ENCODE measurements around the gene UNC13C.

The UNC13C gene

DNA sequence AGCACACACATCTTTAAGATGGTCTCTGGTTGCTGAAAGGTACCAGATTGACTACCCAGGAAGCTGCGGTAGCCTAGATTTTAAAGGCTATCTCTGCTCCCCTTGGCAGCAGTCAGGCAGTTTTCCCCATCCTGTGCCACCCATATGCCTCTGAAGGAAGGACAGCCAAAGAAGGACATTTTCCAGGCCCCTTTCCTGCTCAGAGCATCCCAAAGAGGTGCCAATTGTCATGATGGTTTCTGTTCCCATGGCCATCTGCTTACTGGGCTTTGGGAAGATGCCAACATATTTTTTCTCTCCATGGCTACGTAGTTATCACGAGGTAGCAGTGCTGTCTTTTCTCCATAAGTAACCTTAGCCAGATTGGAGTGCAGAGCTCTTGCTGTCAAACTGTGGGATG lies 39.7 kb downstream of the UNC13C start:
- 78 to 80% methylated on average over 1 to 3 of the region's 3 CpGs for WGBS, 2 experiments (ENCODE audit: insufficient coverage in 2 of 2)

DNA sequence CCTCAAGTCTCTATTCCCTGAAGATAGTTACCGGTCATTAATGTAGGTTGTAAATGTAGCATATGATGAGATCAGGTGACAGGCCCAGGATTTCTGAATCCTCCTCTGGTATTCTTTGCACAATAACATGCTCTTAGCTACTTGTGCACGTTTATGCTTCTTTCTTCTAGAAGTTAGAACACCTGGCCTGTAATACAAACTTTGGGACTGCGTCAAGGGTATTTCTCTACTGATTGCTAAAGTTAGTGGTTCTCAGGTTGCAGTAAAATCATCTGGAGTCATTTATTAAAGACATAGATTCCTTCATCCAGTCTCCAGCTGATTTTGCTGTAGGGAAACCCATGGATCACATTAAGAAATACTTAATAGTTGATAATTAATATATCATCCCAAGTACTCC lies 48.0 kb downstream of the UNC13C start:
- no peaks in the 10 kb centered on the region for H3K4me1 ChIP-seq (ENCODE audit: control insufficient read depth, insufficient read depth, low read length, poor library complexity, severe bottlenecking)
- no peaks in the 10 kb centered on the region for H3K9me3 ChIP-seq (ENCODE audit: control insufficient read depth, low read length)
- WGBS, 2 experiments (ENCODE audit: insufficient coverage in 2 of 2), result 71 to 89% methylated on average over 1 to 2 of the region's 3 CpGs
- no peaks in the 10 kb centered on the region for H3K36me3 ChIP-seq (ENCODE audit: control insufficient read depth, insufficient read depth, low read length)
- no peak overlapping the region for H3K27ac ChIP-seq (ENCODE audit: low read depth, low read length, severe bottlenecking)
- no peak overlapping the region for H3K4me3 ChIP-seq (ENCODE audit: extremely low read depth, insufficient read depth, low read length, poor library complexity, severe bottlenecking)

More for the DNA sequence above, 39.7 kb downstream of the UNC13C start:
- Histone ChIP-seq H3K27ac (ENCODE audit: low read depth, low read length, severe bottlenecking) (no peak overlapping the region), H3K4me1 (ENCODE audit: control insufficient read depth, insufficient read depth, low read length, poor library complexity, severe bottlenecking) (no peaks in the 10 kb centered on the region), H3K36me3 (ENCODE audit: control insufficient read depth, insufficient read depth, low read length) (no peaks in the 10 kb centered on the region), H3K9me3 (ENCODE audit: control insufficient read depth, low read length) (no peaks in the 10 kb centered on the region), H3K4me3 (ENCODE audit: extremely low read depth, insufficient read depth, low read length, poor library complexity, severe bottlenecking) (no peak overlapping the region)

DNA sequence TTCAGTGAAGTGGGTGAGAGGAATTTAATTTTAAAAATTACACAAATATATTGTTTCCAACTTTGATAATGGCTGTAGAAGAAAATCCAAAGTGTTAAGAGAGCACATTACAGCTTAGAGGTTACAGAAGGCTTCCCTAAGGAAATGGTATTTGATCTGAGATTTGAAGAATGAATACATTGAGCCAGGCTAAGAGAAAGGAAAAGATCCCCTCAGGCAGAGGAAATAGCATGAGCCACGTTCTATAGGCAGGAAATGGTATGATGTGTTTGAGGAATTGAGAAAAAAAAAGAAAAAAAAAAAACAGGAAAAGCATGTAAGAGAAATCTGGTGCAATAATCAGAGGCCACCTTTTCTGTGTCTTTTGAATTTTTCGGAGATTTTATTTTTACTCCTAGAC lies 48.6 kb downstream of the UNC13C start:
- H3K36me3 ChIP-seq (ENCODE audit: control insufficient read depth, insufficient read depth, low read length), result no peaks in the 10 kb centered on the region
- no peaks in the 10 kb centered on the region for H3K4me1 ChIP-seq (ENCODE audit: control insufficient read depth, insufficient read depth, low read length, poor library complexity, severe bottlenecking)
- no peak overlapping the region for H3K4me3 ChIP-seq (ENCODE audit: extremely low read depth, insufficient read depth, low read length, poor library complexity, severe bottlenecking)
- H3K27ac ChIP-seq (ENCODE audit: low read depth, low read length, severe bottlenecking), result no peak overlapping the region
- 73 to 76% methylated on average over 2 of the region's 2 CpGs for WGBS, 2 experiments (ENCODE audit: insufficient coverage in 2 of 2)
- no peaks in the 10 kb centered on the region for H3K9me3 ChIP-seq (ENCODE audit: control insufficient read depth, low read length)

DNA sequence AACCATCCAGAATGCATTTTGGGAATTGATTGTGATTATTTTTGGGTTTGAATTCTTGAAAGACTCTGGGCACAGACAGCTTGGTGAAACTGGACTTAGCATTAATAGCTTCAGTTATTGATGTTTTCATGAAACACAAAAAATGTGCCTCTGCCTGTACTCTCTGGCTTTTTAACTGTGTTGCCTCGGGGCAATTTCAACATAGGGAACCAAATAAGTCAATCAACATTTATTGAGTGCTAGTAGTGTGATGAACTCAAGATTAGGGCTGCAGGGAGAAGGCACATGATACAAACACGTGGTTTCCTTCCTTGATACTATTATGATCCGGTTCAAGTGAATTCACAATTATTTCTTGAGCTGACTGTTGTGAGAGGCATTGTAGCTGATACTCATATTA lies 50.8 kb downstream of the UNC13C start:
- H3K9me3 ChIP-seq (ENCODE audit: control insufficient read depth, low read length), result no peaks in the 10 kb centered on the region
- no peaks in the 10 kb centered on the region for H3K4me1 ChIP-seq (ENCODE audit: control insufficient read depth, insufficient read depth, low read length, poor library complexity, severe bottlenecking)
- H3K27ac ChIP-seq (ENCODE audit: low read depth, low read length, severe bottlenecking), result no peak overlapping the region
- 83 to 100% methylated on average over 1 of the region's 3 CpGs for WGBS, 2 experiments (ENCODE audit: insufficient coverage in 2 of 2)
- H3K4me3 ChIP-seq (ENCODE audit: extremely low read depth, insufficient read depth, low read length, poor library complexity, severe bottlenecking), result no peak overlapping the region
- H3K36me3 ChIP-seq (ENCODE audit: control insufficient read depth, insufficient read depth, low read length), result no peaks in the 10 kb centered on the region

DNA sequence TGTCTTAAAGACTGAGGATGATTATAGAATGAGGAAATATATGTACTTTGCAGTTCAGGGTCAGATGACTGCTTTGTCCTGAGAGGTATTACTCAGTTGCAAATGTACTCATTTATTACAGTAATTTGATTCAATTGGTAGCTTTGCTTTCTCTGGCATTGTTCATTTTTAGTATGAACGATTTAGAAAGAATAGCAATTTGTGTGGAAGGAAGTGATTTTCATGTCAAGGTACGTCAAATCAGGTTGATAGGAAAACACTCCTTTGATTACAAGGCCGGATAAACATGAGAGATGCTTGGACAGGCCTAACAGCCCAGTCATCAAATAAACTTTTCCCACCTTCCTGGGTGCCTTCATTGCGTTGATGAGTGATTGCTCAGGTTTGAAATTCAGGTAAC lies 53.8 kb downstream of the UNC13C start:
- Histone ChIP-seq H3K9me3 (ENCODE audit: control insufficient read depth, low read length) (no peaks in the 10 kb centered on the region), H3K4me1 (ENCODE audit: control insufficient read depth, insufficient read depth, low read length, poor library complexity, severe bottlenecking) (no peaks in the 10 kb centered on the region), H3K27ac (ENCODE audit: low read depth, low read length, severe bottlenecking) (no peak overlapping the region), H3K36me3 (ENCODE audit: control insufficient read depth, insufficient read depth, low read length) (no peaks in the 10 kb centered on the region), H3K4me3 (ENCODE audit: extremely low read depth, insufficient read depth, low read length, poor library complexity, severe bottlenecking) (no peak overlapping the region)
- WGBS, 2 experiments (ENCODE audit: insufficient coverage in 2 of 2), result 80 to 92% methylated on average over 2 of the region's 4 CpGs

DNA sequence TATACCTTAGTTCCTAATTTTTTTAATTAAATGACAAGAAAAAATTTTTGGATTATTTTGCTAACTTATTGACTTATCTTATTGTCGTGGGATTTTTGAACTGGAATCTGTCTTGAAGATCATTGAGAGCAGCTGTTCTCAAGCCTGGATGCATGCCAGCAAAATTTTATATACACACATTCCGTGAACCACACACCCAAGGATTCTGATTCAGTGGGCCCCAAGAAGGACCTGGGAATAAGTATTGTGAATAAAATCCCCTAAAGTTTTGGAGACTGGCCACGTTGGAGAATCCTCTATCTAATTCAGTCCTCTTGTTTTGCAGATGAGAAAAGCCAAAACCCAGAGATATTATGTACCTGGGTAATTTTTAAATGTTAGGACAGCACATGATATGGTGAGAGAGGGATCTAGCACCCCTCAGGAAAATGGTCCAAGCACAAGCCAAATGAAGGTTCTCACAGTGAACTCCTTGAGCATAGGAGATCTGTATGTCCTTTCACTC lies 55.2 kb downstream of the UNC13C start:
- H3K9me3 ChIP-seq (ENCODE audit: control insufficient read depth, low read length), result no peaks in the 10 kb centered on the region
- no peak overlapping the region for H3K4me3 ChIP-seq (ENCODE audit: extremely low read depth, insufficient read depth, low read length, poor library complexity, severe bottlenecking)
- no peaks in the 10 kb centered on the region for H3K4me1 ChIP-seq (ENCODE audit: control insufficient read depth, insufficient read depth, low read length, poor library complexity, severe bottlenecking)
- H3K27ac ChIP-seq (ENCODE audit: low read depth, low read length, severe bottlenecking), result no peak overlapping the region
- no peaks in the 10 kb centered on the region for H3K36me3 ChIP-seq (ENCODE audit: control insufficient read depth, insufficient read depth, low read length)
- WGBS, 2 experiments (ENCODE audit: insufficient coverage in 2 of 2), result 80% methylated on average over 1 of the region's 3 CpGs; no CpG with 5 or more reads in 1 of the 2 experiments

DNA sequence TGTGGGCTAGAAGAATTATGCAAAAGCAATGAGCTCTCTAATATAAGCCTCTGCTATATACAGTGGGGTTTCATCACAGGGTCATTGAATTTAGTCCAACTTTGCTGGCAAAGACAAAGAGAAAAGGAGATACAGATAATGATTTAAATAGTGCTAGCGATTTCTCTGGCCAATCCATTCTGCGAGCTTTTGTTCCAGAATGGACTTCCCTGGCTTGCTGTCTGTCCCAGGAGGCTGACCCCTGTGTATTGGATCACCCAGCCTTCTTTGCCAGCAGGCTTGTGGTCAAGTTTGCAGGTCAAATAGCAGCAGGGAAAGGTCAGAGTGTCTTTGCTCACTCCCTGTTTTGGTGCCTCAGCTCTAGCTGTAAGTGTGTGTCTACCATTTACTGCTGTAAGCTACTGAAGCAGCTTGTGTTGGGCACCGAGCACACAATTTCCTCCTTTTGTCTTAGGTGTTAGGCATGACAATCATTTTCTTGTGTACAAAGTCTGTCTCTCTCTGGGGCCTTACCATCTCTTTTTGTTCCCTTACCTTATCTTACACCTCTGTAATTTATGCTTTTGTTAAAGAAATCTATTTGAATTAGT lies 55.7 kb downstream of the UNC13C start:
- H3K4me1 ChIP-seq (ENCODE audit: control insufficient read depth, insufficient read depth, low read length, poor library complexity, severe bottlenecking), result no peaks in the 10 kb centered on the region
- no peaks in the 10 kb centered on the region for H3K9me3 ChIP-seq (ENCODE audit: control insufficient read depth, low read length)
- H3K27ac ChIP-seq (ENCODE audit: low read depth, low read length, severe bottlenecking), result no peak overlapping the region
- no peaks in the 10 kb centered on the region for H3K36me3 ChIP-seq (ENCODE audit: control insufficient read depth, insufficient read depth, low read length)
- WGBS, 2 experiments (ENCODE audit: insufficient coverage in 2 of 2), result 90 to 94% methylated on average over 2 to 3 of the region's 3 CpGs
- H3K4me3 ChIP-seq (ENCODE audit: extremely low read depth, insufficient read depth, low read length, poor library complexity, severe bottlenecking), result no peak overlapping the region

DNA sequence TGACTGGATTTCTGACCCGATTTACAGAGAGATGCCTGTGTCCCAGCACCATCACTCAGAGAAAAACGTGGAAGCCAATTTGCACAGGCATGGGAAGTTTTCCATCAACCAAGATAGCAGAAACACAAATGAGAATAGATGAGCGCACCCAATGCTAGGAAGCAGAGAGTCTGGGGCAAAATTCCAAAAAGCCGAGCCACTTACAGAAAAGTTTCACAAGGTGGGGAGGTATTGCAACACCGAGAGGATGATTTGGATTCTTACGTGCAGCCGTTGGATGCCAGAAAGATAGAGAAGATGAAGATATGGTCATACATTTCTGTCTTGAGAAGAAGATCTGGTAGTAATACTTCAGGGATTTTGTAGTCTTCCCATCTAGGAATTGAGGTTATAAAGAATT lies 57.4 kb downstream of the UNC13C start:
- no peaks in the 10 kb centered on the region for H3K4me1 ChIP-seq (ENCODE audit: control insufficient read depth, insufficient read depth, low read length, poor library complexity, severe bottlenecking)
- WGBS, 2 experiments (ENCODE audit: insufficient coverage in 2 of 2), result 91 to 95% methylated on average over 7 of the region's 7 CpGs
- no peak overlapping the region for H3K4me3 ChIP-seq (ENCODE audit: extremely low read depth, insufficient read depth, low read length, poor library complexity, severe bottlenecking)
- no peak overlapping the region for H3K27ac ChIP-seq (ENCODE audit: low read depth, low read length, severe bottlenecking)
- no peaks in the 10 kb centered on the region for H3K9me3 ChIP-seq (ENCODE audit: control insufficient read depth, low read length)
- no peaks in the 10 kb centered on the region for H3K36me3 ChIP-seq (ENCODE audit: control insufficient read depth, insufficient read depth, low read length)

DNA sequence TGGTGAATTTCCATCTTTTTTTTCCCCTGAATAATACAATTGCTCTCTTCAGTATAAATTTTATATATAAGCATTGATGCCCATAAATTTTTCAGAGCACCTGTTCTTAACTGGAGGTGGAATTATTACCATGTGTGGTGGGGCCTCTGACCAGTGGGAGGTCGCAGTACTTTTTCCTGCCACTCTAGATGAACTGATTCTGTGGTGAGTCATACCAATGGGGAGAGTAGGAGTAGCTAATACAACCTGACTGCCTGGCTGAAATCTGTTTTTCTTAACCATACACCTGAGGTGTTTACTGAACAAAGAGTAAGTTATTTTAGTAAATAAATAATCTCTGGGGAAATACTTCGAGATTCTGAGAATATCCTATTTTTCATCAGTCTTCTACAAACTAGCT lies 67.2 kb downstream of the UNC13C start:
- no peaks in the 10 kb centered on the region for H3K36me3 ChIP-seq (ENCODE audit: control insufficient read depth, insufficient read depth, low read length)
- H3K9me3 ChIP-seq (ENCODE audit: control insufficient read depth, low read length), result no peaks in the 10 kb centered on the region
- no peaks in the 10 kb centered on the region for H3K4me1 ChIP-seq (ENCODE audit: control insufficient read depth, insufficient read depth, low read length, poor library complexity, severe bottlenecking)
- no peak overlapping the region for H3K27ac ChIP-seq (ENCODE audit: low read depth, low read length, severe bottlenecking)
- H3K4me3 ChIP-seq (ENCODE audit: extremely low read depth, insufficient read depth, low read length, poor library complexity, severe bottlenecking), result no peak overlapping the region
- no CpG with 5 or more reads among the region's 2 CpGs for WGBS, 2 experiments (ENCODE audit: insufficient coverage in 2 of 2)

DNA sequence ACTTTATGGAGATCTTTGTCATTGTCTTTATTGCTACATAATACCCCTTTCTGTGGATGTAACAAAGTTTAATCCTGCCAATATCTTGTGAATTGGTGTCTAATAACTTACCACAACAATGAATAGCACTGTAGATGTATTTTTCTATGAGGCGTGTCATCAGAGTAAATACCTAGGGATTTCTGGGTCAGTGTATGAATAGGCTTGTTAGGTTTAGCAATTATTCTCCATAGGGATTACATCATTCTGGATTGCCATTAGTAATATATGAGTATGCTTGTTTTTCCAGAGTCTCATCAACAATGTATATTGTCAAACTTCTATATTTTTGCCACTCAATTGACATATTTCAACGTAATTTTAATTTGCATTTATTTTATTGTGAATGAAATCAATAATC lies 67.9 kb downstream of the UNC13C start:
- no peak overlapping the region for H3K4me3 ChIP-seq (ENCODE audit: extremely low read depth, insufficient read depth, low read length, poor library complexity, severe bottlenecking)
- H3K4me1 ChIP-seq (ENCODE audit: control insufficient read depth, insufficient read depth, low read length, poor library complexity, severe bottlenecking), result no peaks in the 10 kb centered on the region
- H3K9me3 ChIP-seq (ENCODE audit: control insufficient read depth, low read length), result no peaks in the 10 kb centered on the region
- no peak overlapping the region for H3K27ac ChIP-seq (ENCODE audit: low read depth, low read length, severe bottlenecking)
- WGBS, 2 experiments (ENCODE audit: insufficient coverage in 2 of 2), result no CpG with 5 or more reads among the region's 2 CpGs
- no peaks in the 10 kb centered on the region for H3K36me3 ChIP-seq (ENCODE audit: control insufficient read depth, insufficient read depth, low read length)

DNA sequence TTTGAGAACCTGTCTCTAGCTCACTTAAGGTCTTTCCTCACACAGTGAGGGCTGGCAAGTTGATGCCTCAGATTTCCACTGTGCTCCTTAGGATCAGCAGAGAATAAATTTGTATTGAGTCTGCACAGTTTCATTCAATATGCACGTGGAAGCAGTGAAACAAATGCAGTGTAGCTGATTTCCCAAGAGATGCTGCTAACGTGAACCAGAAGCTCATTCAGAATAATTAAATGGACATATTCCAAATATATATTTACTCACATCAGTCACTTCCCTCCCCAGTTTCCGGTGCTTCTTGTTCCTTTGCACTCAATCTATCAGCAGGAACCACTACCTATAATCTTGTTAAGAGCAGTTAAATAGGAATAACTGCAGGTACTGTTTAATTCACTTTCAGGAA lies 86.1 kb downstream of the UNC13C start:
- no peak overlapping the region for H3K4me3 ChIP-seq (ENCODE audit: extremely low read depth, insufficient read depth, low read length, poor library complexity, severe bottlenecking)
- no peak overlapping the region for H3K27ac ChIP-seq (ENCODE audit: low read depth, low read length, severe bottlenecking)
- no peaks in the 10 kb centered on the region for H3K4me1 ChIP-seq (ENCODE audit: control insufficient read depth, insufficient read depth, low read length, poor library complexity, severe bottlenecking)
- H3K36me3 ChIP-seq (ENCODE audit: control insufficient read depth, insufficient read depth, low read length), result no peaks in the 10 kb centered on the region
- WGBS, 2 experiments (ENCODE audit: insufficient coverage in 2 of 2), result 33 to 67% methylated on average over 1 of the region's 3 CpGs
- no peaks in the 10 kb centered on the region for H3K9me3 ChIP-seq (ENCODE audit: control insufficient read depth, low read length)
